Left ventricle myocardium inferior (tissue), 1 donor: Measurements from ENCODE around the gene NEDD4L. TPM values are rescaled to one million over a fixed set of nuclear protein-coding genes. Genes with fewer than 3 reads are reported as not detected.

ENCODE experiments used
- DNase-seq: peaks from one replicate; pipeline ENCODE4 v3.0.0-alpha.2; 2020
- H3K27ac ChIP-seq: fragments of 200-600 bp; replicated peaks from 2 replicates; pipeline ENCODE4 v1.8.0; 2021
- H3K27me3 ChIP-seq: fragments of 200-600 bp; 2 replicates; pipeline ENCODE4 v1.8.0; 2021; ENCODE audit warnings: low read depth
- H3K36me3 ChIP-seq: fragments of 200-600 bp; 2 replicates; pipeline ENCODE4 v1.8.0; 2021
- H3K4me1 ChIP-seq: fragments of 200-600 bp; 2 replicates; pipeline ENCODE4 v1.8.0; 2021
- H3K4me3 ChIP-seq: fragments of 200-600 bp; 2 replicates; pipeline ENCODE4 v1.8.0; 2021; ENCODE audit warnings: mild to moderate bottlenecking, moderate library complexity
- H3K9me3 ChIP-seq: fragments of 200-600 bp; replicated peaks from 2 replicates; pipeline ENCODE4 v1.8.0; 2021
- intact Hi-C: fragments of 100-400 bp; cut with micrococcal nuclease; formaldehyde crosslinking; loops from one replicate; pipeline ENCODE4 v1.11.0; 2022
- total RNA-seq: library from RNA; stranded (reverse); fragmentation: NEBNext Ultra II Directional; extraction: Animal tissue kit (Norgen Biotek cat#: 25700); gene quantifications from one replicate; pipeline ENCODE4 v1.2.1, GENCODE V29; 2021
- TF ChIP-seq, protein P1 (sequence below): fragments of 200-600 bp; IDR thresholded peaks from 2 replicates; pipeline ENCODE4 v1.8.0; 2021; ENCODE audit warnings: antibody characterized with exemption, mild to moderate bottlenecking, borderline replicate concordance
- donor health status: DM: no; HTN: yes; CAD: no; lungs with severe emphysema.

NEDD4L gene
- total RNA-seq, 1 donor from 2014 or later: 45.8 TPM

DNA sequence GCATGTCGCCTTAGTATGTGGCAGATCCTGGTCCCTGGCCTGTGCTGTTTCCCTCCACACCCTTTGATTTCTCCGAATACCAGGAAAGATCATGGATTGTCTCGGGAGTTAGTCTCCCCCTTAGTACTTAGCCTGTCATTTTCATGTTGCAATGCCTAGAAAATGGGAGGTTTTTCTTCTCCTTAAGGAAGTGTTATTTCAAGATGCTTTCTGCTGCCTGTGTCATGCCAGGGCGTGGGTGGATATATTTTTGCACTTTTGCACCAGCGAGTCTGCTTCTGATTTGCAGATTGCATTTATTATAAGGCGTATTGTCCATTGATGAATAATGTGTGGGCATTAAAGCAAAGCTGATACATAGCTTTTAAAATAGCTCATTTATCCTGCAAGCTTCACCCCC lies 223.5 kb downstream of the NEDD4L start:
- H3K27me3 ChIP-seq: no peaks in the 10 kb centered on the region
- no peak for DNase-seq
- H3K4me3 ChIP-seq: no peak overlapping the region
- H3K9me3 ChIP-seq: no peaks in the 10 kb centered on the region
- peaks cover 82% of the 10 kb centered on the region for H3K4me1 ChIP-seq
- TF ChIP-seq, protein P1, sequence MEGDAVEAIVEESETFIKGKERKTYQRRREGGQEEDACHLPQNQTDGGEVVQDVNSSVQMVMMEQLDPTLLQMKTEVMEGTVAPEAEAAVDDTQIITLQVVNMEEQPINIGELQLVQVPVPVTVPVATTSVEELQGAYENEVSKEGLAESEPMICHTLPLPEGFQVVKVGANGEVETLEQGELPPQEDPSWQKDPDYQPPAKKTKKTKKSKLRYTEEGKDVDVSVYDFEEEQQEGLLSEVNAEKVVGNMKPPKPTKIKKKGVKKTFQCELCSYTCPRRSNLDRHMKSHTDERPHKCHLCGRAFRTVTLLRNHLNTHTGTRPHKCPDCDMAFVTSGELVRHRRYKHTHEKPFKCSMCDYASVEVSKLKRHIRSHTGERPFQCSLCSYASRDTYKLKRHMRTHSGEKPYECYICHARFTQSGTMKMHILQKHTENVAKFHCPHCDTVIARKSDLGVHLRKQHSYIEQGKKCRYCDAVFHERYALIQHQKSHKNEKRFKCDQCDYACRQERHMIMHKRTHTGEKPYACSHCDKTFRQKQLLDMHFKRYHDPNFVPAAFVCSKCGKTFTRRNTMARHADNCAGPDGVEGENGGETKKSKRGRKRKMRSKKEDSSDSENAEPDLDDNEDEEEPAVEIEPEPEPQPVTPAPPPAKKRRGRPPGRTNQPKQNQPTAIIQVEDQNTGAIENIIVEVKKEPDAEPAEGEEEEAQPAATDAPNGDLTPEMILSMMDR: no peak
- intact Hi-C loops: no loop called here
- H3K27ac ChIP-seq: peak overlapping the region; percentile 39
- no peaks in the 10 kb centered on the region for H3K36me3 ChIP-seq

DNA sequence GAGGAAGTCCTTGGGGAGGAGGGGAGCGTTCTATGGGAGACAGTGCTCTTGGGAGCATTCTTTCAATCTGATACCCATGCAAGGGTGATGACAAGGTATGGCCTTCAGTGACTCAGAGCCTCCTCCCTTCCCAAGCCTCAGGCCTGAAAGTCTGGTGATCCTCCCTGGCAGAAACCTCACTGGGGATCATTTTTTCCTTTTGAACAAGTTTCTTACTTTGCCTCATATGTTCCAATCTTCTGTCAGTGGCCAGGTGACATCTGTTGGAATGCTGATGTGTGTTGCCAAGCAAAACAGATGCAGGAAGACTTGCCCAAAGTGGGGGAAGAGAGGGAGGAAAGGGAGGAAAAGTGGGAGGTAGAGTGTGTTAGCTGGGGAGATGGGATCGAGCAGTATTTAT lies 224.8 kb downstream of the NEDD4L start:
- Histone ChIP-seq H3K4me1 (peaks cover 82% of the 10 kb centered on the region), H3K9me3 (no peaks in the 10 kb centered on the region), H3K27ac (peak overlapping the region; percentile 55), H3K4me3 (no peak overlapping the region), H3K36me3 (no peaks in the 10 kb centered on the region), H3K27me3 (no peaks in the 10 kb centered on the region)
- TF ChIP-seq, protein P1: no peak
- intact Hi-C loops: no loop called here
- no peak for DNase-seq

DNA sequence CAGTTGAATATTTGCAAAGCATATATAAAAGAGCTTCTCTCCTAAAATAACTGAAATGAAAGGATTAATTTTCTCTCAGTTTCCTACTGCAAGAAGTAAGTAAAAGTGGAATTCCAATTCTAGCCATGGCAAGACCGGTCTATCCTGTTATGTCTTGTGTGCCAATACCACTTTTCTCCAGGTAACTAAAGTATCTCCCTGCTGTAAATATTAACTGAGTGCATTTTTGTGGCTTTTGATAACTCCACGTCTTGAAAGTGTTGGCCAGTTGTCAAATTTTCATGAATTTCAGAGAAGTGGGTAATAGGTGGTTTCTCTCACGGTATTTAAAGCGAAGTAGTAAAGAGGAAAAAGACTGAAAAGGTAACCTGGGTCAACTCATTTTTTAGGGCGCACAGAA lies 225.9 kb downstream of the NEDD4L start:
- H3K27me3 ChIP-seq: no peaks in the 10 kb centered on the region
- H3K36me3 ChIP-seq: no peaks in the 10 kb centered on the region
- TF ChIP-seq, protein P1: no peak
- H3K9me3 ChIP-seq: no peaks in the 10 kb centered on the region
- intact Hi-C loops: no loop called here
- H3K4me3 ChIP-seq: no peak overlapping the region
- no peak for DNase-seq
- H3K27ac ChIP-seq: peak overlapping the region; percentile 55
- H3K4me1 ChIP-seq: peaks cover 82% of the 10 kb centered on the region

DNA sequence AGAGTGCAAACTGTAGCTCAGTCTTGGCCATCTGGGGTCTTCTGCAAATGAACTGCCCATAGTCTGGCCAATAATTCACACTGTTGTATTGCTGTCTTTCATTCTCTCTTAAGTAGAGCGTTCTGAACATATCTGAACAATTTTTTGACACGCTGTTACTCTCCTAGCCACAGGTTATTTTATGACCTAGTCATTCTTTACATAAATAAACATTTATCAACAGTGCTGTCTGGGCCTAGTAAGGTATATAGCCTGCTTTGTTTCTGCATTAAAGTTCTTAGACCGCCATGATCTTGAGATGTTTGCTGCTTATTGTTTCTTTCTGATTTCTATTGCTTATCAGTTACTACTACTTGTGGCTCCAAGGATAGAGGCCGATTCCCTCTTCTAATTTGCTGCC lies 226.4 kb downstream of the NEDD4L start:
- H3K4me1 ChIP-seq: peaks cover 82% of the 10 kb centered on the region
- peak overlapping the region; percentile 55 for H3K27ac ChIP-seq
- no peaks in the 10 kb centered on the region for H3K9me3 ChIP-seq
- intact Hi-C loops: no loop called here
- no peak overlapping the region for H3K4me3 ChIP-seq
- no peaks in the 10 kb centered on the region for H3K27me3 ChIP-seq
- no peak for DNase-seq
- TF ChIP-seq, protein P1: no peak
- no peaks in the 10 kb centered on the region for H3K36me3 ChIP-seq

DNA sequence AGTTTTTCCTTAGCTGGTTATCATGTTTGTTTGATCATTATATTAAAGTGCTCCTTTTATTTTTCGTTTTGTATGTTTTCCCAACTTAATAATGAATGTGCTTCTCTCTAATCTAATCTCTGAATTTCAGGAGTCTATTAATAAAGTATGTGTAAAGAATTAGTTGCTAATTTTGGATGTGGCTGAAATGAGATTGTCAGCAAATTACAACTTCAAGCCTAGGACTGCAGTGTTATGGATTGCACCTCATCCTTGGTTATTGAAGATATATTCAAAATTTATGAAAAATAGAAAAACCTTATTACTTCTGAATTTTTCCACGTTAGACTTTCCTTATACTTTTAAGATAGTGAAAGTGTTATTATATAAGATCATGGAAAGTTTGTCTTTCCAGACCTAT lies 227.7 kb downstream of the NEDD4L start:
- Histone ChIP-seq H3K27me3 (no peaks in the 10 kb centered on the region), H3K4me1 (peaks cover 90% of the 10 kb centered on the region), H3K4me3 (peak overlapping the region; percentile 13), H3K9me3 (no peaks in the 10 kb centered on the region), H3K36me3 (no peaks in the 10 kb centered on the region), H3K27ac (peak overlapping the region; percentile 55)
- intact Hi-C loops: no loop called here
- TF ChIP-seq, protein P1: no peak
- DNase-seq: no peak

DNA sequence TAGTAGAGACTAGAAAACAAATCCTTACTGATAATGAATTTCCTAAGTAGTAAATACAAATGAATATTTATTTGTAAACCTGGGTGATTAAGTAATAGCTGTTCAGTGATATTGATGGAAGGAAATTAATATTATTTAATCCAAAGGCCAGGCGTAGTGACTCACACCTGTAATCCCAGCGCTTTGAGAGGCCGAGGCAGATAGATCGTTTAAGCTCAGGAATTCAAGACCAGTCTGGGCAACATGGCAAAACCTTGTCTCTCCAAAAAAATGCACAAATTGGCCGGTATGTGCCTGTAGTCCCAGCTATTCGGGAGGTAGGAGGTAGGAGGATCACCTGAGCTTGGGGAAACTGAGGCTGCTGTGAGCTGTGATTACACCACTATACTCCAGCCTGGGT lies 228.2 kb downstream of the NEDD4L start:
- no peak for DNase-seq
- peak overlapping the region; percentile 55 for H3K27ac ChIP-seq
- TF ChIP-seq, protein P1: no peak
- H3K4me1 ChIP-seq: peaks cover 90% of the 10 kb centered on the region
- intact Hi-C loops: no loop called here
- no peaks in the 10 kb centered on the region for H3K27me3 ChIP-seq
- no peaks in the 10 kb centered on the region for H3K9me3 ChIP-seq
- H3K36me3 ChIP-seq: no peaks in the 10 kb centered on the region
- peak overlapping the region; percentile 13 for H3K4me3 ChIP-seq
